HuH-7 (cell line): ENCODE measurements around the gene LAMA4.
"Not testable (repeated sequence)": the region's sequence is repeated elsewhere in the genome, so short reads cannot be mapped to it uniquely, and the experiment has no call there.

Source experiments
- DNase-seq: peaks from one replicate; pipeline ENCODE4 v3.0.0; 2011; ENCODE audit warnings: low spot score

LAMA4 gene

DNA sequence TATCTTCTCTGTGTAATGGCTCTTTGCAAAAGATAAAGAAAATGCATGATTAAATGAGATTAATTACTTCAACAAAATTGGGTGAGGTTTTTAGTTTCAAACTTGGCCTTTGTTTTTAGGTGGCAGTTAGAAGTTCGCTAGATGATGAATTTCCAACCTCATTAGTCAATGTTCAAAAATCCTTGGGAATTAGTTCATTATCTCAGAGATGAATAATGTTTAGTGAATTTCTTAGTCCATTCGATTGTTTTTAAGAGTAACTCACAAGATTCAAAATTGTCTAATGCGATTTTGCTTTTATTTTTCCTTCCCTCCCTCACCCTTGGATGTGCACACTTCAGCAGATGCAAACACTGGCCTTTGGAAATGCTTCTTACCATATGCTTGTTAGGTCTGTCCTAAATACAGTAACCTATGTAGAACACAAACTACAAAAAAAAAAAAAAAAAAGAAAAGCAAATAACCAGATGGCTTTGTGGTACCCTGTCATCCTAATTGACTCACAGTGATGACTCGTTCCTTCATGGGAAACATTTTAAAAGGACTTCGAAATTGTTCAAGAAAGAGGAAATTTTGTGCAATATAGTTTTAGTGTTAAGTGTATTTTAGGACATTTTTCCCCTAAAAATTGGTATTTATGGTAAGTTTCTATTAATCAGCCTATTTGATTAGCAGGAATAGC, 100.3 kb downstream of the LAMA4 start:
- DNase-seq = no peak

DNA sequence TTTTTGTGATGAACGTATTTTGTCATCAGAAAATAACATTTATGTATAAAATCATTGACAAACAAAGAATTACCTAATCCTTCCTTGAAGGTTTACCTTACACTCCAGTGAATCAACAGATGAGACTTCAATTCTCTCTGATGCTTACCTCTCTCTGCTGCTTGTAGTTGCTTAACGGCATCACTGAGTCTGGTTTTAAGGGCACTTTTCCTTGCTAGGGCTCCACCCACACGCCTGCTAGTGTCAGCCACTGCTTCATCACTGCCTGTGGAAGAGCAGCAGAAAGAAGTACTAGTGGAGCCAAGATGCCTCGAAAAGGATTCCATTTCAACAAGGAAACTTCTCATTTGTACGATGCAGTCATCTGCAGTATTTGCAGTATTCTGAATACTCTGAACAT, 104.0 kb downstream of the LAMA4 start:
- DNase-seq = no peak

DNA sequence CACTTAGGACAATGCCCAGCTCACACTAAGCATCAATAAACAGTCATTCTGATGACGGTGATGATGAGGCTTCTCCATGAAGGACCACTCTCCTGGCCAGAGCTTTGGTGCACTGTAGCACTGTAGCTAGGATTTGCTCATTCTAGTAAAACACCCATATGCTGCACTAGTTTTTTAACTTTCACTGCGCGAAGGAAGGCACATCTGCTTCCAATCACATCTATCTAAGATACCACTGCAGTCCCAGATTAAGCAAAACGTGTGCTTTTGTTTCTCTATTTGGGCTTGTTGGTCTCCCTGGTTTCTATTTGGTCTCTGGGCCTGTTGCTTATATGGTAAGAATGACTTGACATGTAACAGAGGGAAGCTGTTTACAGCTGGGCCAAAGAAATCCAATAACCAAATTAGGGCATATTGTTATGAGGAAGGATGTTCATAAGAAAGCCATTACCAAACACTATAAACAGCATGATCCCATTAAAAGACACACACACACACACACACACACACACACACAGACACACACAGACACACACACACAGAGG, 104.6 kb downstream of the LAMA4 start:
- no peak for DNase-seq

DNA sequence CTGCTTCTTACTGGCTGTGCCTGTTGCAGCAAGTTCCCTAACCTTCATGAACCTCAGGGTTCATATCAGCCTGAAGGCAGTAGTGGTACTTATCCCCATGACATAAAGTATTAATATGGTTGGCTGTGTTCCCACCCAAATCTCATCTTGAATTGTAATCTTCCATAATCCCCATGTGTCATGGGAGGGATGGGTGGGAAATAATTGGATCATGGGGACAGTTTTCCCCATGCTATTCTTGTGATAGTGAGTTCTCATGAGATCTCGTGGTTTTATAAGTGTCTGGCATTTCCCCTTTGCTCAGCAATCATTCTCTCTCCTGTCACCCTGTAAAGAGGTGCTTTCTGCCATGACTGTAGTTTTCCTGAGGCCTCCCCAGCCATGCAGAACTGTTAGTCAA, 105.1 kb downstream of the LAMA4 start:
- no peak for DNase-seq

DNA sequence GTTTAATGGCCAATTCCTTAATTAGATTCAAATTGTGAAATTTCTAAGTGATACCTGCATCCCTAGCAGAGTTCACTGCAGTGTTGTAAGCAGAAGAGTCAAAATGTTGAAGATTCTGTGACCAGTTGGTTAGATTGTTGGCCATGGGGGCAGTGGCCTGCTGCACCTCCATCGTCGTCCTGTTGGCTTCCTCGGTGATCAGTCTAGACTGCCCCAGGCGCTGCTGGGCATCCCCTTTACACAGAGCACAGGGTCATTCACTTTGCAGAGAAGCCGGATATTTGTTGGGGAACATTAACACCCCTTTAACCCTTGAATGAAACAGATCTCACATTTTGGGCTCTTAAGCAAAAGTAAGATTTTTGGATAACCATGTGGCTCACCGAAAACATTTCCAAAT, 106.3 kb downstream of the LAMA4 start:
- DNase-seq = no peak

DNA sequence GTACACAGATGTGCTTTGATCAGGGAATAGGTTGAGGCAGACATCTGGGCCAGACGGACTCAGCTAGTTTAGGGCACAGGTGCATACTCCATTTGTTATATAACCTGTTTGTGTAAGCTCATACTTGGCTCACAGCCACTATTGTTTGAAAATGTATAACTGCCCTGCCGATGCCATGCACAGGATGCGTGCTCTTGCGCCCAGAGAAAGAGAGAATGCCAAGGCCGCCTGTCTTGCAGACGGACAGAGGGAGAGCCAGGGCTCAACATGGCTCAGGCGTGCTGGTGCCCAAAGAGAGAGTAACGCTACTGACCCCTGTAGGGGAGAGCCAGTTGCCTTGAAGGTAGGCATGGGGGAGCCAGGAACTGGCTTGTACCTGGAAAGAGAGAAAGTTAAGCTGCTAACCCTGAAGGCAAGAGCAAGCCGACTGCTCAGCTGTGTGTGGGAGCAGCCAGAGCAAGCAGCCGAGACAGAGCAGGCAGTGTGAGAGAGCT, 109.2 kb downstream of the LAMA4 start:
- DNase-seq = no peak

DNA sequence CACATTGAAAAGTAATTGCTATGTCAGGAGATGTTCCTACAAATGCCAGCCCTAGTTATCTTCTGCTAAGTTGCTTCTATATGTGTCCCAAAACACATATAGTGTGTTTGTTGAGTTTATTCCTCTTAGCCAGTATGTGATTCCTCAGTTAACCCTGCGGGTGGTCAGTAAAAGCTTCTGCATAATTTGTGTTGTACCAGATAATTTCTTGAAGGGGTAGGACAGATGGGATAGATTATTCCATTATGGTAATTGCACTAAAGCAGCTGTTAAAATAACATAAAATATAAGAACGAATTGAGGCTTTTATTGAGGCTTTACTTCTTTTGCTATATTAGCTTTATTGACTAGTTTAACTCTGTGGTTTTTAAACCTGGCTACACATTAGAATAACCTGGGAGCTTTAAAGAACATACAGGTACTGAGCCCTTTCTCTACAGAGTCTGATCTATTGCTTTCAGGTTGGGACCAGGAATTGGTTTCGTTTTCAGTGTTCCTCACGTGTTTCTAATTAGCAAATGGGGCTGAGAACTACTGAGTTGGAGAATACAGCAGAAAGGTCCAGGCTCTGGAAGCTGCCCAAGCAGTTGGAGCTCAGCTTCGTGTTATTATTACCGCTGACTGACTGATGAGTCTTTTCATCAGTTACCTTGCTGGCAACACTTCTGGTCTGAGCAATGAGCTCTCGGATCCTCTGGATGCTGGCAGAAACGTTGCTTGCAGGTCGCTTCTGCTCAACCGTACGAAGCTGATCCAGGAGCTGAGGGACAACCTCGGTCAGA, 110.0 kb downstream of the LAMA4 start:
- no peak for DNase-seq

DNA sequence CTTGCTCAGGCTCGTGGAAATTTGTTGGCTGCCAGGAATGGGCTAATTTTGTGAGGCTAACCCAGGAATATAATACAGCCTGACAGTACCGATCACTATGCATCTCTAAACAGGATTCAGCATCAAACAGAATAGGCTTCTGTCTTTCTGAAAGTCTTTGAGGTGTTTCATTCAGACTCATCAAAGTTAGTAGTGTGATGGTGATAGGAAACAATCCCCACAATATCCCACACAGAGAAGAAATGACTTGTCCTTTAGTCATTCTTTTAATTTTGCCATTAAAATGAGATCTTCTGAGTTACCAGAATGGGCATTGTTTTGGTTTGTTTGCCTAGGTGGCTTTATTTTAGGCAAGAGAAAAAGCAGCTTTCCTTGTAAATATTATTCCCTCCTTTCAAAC, 112.7 kb downstream of the LAMA4 start:
- DNase-seq = no peak

DNA sequence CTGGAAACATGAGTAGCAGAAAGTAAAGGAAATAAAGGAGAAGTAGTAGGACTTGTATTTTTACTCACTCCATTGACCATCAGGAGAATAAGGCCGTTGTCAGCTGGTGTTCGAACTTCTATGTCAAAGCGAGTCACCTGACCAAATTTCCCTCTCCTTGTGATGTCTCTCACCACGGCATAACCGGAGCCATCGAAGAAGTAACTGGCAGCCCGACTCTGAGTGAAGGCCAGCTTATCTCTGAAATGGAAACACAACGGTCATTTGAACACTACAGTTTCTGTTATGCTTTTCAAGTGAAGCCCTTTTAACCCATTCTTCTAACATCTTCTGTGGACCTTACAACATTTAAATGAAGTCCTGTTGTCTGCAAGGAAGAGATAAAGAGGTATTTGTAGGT, 115.3 kb downstream of the LAMA4 start:
- no peak for DNase-seq

DNA sequence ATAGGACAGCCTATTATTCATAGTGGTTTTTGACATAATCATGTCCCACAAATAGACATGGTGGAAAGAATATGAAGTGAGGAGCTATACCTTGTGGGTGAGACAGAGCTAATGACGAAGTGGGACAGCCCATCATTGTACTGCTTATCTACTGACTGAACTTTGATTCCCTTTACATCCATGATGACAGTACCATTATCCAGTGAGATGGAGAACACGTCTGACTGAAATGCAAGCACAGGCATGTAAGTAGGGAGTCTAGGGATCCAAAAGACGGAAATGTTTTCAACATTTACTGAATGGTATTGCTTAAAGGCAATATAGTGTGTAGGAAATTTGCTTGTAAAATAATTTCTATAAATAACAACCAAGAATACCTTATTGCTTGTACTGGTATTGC, 123.5 kb downstream of the LAMA4 start:
- no peak for DNase-seq

DNA sequence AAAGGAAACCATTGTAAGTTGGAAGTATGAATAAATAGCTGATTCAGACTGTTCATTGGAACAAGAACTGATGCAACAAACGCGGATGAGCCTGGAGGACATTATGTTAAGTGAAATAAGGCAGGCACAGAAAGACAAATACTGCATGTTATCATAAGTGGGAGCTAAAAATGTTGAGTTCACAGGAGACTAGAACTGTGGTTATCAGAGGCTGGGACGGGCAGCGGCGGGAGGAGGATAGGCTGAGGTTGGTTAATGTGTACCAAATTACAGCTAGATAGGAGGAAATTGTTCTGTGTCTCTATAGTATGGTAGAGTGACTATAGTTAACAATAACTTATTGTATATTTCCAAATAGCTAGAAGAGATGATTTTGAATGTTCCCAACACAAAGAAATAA, 126.2 kb downstream of the LAMA4 start:
- DNase-seq = no peak

DNA sequence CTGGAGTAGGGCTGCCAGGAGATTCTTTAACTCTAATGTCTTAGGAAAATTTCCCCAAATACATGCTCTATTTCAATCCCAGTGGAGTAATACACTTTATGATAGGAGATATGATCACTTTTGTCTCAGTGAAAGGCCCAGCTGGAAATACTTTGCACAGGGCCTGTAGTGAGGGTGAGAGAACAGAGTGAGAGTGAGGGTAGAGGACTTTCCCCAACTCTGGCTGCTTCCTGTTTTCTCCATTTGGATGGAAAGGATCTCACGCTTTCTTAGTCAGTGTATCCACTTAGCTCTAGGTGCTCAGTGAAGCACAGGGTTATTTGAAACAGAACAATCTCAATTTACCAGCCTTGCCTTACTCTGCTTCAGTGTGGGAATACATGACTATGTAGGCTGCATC, 130.4 kb downstream of the LAMA4 start:
- DNase-seq = no peak

DNA sequence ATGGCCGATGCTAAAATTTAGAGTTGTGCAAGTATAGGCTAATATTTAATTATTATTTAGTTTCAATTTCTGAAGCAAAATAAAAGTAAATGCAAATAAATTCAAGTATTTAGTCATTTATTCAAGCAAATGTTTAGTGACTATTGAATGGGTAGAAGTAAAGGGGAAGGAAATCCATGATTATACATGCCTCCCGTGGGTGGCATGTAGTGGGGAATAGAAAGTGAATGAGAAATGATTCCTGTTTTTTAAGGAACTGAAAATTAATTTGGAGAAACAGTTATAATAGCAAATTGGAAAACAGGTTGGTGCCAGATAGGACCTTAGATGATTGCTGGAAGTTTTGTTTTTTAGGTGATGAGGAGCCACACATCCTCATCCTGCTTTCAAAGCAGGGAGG, 131.6 kb downstream of the LAMA4 start:
- no peak for DNase-seq

DNA sequence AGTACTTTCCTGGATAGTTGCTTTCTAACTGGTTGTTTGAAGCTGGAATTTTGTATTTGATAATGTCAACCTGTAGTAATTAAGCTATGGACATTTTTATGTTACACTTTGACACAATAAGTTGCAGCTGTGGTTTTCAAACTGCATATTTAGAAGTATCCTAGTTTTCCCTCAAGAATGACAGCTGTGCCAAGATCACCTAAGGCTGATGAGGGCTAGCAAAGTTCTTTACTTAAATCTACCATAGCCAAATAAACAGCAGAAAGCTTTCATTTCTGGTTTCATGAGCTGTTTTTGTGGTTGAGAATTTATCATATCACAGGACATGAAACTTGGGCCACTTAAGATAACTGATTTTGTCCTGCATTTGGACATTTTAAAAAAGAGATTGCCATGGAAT, 136.3 kb downstream of the LAMA4 start:
- DNase-seq = no peak

DNA sequence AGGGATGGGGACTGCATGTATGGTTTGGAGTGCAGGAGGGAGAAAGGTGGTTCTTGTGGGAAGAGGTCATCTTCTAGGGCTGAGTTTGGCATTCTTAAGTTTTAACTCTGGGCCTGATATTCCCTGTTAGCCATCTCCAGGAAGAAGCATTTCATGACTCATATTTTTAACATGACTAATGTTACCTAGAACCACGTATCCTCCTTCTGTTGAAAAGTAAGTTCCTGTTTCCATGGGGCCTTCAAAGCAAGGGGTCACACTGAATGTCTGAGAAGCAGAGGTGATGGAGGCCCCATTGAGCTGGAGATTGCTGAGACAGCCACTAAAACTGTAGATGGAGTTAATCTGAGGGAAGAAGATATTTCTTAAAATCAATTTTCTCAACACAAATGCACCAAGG, 136.8 kb downstream of the LAMA4 start:
- DNase-seq = no peak

DNA sequence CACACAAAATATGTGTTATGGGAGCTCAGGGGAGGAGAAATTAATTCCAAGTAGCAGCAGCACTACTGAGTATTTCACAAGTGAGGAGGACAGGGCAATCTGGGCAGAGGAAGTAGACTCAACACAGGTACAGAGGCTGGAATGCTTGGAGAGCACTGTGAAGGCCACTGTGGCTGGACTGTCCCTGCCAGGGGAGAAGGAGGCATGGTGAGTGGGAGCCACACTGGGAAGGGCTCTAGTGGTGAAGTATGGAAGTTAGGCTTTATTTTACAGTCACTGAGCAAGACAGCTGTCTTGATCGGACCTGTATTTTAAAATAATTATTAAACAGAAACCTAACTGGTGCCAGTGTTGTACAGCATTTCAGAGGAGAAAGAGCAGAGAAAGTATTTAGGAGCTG, 138.1 kb downstream of the LAMA4 start:
- DNase-seq = peak; percentile 13

DNA sequence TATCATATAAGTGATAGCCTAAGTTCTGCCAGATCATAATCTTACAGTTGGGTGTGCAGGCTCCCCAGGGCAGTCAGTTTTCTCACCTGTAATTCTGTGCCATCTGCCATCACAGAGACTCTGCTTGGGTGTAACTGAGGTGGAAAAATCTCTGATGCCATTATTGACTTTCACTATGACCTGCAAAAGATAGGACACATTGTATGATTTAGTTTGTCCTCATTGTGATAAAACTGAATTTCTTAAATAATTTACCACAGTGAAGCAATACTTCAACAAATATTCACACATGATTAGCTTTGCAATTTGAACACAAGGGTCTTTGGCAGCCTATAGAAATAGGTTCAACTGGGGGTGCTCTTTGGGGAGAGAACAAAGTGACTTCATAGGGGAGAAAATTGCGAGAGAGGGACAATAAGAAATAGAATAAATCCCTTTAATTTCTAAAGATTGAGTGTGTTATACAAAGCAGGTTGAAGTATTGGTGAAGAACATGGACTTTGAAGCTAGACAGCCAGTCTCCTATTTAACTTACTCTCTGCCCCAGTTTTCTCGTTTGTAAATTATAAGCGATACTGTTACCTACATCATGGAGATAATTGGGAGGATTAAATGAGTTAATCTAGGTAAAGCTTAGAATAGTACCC, 139.7 kb downstream of the LAMA4 start:
- DNase-seq = no peak

DNA sequence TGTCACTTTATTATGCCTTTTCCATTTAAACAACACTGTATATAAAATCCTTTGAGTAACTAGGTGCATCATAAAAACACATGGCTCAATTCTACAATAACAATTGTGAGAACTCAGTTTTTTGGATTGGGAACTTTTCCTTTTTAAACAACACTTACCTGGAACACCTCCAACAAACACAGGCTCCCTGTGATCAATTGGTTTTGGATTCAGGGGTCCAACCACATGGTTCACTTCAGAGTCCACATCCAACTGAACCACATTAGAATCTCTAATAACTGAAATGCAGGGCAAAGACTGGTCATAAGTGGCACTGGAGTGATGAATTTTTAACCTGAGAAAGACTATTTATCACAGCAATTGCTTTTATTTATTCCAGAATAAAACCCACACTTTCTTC, 140.4 kb downstream of the LAMA4 start:
- DNase-seq = no peak

DNA sequence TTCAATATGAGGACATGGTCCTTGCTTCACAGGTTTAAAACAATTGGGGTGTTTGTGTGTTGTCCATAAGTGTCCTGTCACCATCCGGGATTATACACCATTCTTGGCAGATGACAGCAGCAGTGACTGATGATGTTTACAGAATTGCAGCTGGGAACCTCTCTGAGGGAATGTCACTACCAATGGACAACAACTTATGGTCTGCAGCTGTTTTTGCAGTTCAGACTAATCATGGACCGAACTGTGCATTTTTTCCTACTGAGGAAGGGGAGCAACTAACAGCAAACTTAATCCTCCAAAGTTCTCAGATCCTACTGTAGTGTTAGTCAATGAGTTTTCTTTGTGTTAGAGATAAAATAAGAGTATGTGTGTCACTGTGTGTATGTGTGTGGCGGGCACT, 140.9 kb downstream of the LAMA4 start:
- no peak for DNase-seq

DNA sequence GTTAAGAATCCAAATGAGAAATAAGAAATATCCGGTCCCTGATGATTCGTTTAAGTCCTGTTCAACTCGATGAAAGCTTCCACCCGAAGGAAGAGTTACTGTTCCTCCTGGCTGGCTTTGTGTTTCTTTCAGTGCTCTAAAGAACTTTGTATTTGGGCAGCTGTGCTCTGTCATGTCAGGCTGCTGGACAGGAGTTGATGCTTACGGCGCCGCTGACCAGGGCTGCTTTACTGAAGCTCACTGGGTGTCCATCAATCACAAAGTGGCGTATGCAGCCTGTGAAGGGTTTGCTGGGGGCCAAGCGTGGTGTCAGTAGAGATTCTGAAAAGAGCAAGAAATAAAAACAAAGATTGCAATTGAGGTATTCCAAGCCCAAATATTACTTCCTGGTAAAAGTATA, 145.1 kb downstream of the LAMA4 start:
- no peak for DNase-seq

DNA sequence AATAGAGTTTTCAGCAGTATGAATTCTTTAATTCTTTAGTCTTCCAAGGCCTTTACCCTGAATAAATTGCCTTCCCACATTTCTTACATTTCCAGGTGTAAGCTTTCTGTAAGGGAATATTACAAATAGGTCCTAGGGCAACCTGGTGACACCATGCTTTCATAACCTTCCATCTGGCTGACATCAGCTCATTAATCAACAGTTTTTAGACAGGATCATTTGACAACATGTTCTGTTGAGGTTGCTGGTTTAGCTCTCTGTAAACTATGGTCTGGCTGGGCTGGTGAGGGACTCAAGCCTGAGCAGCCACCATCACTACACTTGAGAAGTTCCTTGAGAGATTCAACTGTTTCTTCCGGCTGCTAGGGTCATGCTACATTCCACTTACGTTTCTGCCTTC, 147.8 kb downstream of the LAMA4 start:
- no peak for DNase-seq

DNA sequence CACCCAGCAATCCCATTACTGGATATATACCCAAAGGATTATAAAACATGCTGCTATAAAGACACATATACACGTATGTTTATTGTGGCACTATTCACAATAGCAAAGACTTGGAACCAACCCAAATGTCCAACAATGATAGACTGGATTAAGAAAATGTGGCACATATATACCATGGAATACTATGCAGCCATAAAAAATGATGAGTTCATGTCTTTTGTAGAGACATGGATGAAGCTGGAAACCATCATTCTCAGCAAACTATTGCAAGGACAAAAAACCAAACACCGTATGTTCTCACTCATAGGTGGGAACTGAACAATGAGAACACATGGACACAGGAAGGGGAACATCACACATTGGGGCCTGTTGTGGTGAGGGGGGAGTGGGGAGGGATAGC, 148.3 kb downstream of the LAMA4 start:
- not testable (repeated sequence) for DNase-seq

DNA sequence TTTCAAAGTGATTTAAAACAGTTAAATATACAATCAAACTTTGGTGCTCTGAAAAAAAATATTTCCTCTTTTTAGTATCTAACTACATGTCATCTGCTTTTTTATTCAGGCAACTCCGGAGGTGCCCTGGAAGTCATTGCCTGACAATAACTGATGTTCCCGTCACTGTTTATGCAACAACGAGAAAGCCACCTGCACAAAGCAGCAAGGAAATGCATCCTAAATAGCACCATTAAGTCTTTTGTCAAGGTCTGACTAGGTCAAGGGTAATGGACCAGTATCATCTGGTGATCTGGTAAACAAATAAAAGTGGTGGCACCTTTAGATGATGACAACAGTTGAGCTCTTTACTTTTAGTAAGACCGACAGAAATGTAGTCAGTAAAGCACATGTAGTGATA, 153.8 kb downstream of the LAMA4 start:
- no peak for DNase-seq
